ENCODE results near the gene PABPN1L.

DNA sequence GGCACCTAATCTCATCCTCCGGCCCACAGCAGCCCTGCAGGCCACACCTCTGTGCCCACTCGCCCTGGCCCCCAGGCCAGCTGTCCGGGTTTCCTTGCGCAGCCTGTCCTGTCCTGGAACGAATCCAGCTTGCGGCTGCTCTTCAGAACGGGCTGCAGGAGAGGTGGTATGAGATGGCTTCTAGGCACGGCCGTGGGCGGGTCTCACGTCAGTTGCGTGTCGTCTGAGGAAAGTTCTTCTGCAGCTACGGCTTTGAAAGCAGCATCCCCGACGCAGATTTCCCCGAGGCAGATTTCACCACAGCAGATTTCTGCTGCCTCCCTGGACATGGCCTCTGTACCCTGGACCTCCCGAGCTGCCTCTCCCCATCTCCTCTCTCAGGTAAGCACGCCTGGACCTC lies 27.9 kb downstream of the PABPN1L start:
- TF ChIP-seq, protein P1, sequence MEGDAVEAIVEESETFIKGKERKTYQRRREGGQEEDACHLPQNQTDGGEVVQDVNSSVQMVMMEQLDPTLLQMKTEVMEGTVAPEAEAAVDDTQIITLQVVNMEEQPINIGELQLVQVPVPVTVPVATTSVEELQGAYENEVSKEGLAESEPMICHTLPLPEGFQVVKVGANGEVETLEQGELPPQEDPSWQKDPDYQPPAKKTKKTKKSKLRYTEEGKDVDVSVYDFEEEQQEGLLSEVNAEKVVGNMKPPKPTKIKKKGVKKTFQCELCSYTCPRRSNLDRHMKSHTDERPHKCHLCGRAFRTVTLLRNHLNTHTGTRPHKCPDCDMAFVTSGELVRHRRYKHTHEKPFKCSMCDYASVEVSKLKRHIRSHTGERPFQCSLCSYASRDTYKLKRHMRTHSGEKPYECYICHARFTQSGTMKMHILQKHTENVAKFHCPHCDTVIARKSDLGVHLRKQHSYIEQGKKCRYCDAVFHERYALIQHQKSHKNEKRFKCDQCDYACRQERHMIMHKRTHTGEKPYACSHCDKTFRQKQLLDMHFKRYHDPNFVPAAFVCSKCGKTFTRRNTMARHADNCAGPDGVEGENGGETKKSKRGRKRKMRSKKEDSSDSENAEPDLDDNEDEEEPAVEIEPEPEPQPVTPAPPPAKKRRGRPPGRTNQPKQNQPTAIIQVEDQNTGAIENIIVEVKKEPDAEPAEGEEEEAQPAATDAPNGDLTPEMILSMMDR (IDR thresholded peaks at IDR 0.05; ENCODE audit: low read depth, low read length, poor library complexity, severe bottlenecking) = no peak
- TF ChIP-seq EZH2phosphoT487 (IDR thresholded peaks at IDR 0.05; ENCODE audit: borderline replicate concordance, low read length) = no peak

Measured in DOHH2 (cell line).